Measurements from ENCODE around the gene DAPK2.
A peak's percentile ranks its signal among the peaks of the same experiment; 100 is the strongest.
"Not testable (repeated sequence)": the region's sequence is repeated elsewhere in the genome, so short reads cannot be mapped to it uniquely, and the experiment has no call there.

DAPK2 gene

DNA sequence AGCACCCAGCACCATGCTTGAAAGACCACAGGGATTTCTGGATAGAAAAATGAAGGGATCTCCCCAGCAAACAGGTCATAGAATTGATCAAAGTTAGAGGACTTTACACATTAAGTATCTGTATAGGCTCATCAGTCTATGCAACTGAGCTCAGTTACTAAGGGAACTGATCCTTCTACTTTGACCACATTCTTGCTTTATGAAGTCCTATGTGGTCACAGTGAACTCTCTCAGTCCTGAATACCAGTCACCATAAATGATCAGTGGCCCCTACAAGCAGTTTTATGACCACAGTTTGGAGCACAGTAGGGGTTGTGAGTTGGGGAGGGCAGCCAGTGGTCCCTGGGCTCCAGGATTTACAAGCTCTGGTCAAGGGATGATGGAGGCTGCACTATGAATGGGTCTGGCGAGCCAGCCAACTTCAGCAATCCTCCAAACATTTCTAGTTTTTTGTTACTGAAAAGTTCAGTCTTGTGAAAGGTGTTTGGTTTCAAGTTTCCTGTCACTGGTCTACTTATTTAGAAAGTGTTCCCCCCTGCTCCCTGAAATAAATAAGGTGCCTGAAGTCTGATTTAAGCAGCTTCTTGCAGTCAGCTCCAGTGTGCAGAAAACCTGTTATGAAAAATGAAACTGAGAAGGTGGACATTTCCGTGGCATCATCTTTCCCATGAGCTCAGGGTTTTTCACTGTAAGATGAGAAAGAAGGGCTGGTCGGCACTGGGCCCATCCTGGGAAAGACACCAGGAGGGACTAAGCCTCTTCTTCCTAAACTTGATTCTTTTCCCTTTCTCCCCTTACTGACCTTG lies 75.5 kb downstream of the DAPK2 start:
- no peak for DNase-seq

DNA sequence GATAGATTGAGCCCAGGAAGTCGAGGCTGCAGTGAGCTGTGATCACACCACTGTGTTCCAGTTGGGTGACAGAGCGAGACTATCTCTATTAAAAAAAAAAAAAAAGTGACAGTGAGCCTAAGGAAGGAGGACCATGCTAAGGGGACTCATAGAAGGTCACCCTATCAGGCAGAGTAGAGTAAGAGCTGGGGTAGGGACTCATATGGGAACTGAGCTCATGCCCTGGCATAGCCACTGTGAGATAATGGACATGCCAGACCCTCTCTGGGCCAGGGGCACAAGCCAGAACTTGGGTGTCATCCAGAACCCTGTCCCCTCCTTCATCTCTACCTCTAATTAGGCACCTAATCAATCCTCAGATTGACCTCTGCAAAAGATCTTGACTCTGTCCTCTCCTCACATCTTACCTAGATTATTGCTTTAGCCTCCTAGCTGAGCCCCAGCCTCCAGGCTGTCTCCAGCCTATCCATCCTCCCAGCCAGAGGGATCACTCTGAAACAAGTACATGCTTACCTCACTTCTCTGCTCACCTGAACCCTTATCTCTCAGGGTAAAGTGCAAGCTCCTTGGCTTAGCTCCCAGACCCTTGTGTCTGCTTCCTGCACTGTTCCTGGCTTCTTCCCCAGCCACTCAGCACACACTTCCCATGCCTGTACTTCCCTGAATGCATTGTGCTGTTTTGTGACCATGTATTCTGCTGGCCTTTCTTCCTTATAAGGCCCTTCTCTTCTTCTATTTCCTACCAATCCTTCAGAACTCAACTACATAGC lies 76.4 kb downstream of the DAPK2 start:
- DNase-seq: no peak

DNA sequence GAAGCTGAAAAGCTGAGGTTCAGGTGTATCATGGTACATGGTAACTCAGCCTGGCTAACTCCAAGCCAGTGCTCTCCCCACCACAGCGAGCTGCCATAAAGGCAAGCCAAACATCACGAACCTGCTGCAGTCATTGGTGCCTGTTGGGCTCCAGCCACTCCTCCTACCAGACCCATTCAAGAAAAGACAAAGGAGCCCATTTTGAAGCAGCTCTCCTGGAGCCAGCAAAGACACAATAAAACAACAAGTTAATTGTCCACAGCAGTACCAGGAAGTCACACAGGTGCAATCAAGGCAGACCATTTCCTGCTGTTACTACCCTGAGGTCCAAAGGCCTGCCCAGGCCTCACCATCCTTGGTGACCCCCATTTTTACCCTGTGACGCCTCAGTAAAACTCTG lies 77.6 kb downstream of the DAPK2 start:
- DNase-seq: no peak

DNA sequence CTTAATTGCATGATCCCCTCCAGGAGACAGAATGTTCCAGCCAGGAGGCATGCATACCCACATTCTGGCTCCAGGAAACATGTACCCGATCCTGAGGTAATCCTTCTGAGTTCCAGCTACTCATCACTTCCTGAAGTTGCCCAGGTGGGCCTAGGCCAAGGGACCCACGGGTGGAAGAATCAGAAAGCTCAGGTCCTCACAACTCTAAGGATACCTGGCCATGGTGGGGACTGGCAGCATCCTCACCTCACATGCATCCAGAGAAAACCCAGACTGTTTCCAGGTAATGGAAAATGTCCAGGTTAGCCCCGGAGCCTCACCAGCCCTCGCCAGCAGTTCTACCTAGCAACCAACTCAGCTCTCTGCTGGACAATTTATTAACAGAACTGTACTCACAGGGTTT lies 78.2 kb downstream of the DAPK2 start:
- no peak for DNase-seq

DNA sequence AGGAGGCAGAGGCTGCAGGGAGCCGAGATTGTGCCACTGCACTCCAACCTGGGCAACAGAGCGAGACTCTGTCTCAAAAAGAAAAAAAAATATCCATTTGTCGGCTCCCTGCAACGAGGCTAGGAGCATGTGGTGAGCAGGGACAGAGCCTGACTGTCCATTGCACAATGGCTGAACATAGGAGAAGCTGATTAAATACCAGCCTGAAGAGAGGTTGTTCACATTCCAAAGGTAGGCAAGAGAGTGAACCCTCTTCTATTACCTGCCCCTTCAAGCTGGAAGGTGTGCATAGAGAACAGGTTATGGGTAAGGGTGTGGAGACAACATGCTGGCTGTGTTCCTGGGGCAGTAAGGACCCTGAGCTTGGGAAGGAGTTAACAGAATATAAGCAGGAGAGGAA lies 78.7 kb downstream of the DAPK2 start:
- no peak for DNase-seq

DNA sequence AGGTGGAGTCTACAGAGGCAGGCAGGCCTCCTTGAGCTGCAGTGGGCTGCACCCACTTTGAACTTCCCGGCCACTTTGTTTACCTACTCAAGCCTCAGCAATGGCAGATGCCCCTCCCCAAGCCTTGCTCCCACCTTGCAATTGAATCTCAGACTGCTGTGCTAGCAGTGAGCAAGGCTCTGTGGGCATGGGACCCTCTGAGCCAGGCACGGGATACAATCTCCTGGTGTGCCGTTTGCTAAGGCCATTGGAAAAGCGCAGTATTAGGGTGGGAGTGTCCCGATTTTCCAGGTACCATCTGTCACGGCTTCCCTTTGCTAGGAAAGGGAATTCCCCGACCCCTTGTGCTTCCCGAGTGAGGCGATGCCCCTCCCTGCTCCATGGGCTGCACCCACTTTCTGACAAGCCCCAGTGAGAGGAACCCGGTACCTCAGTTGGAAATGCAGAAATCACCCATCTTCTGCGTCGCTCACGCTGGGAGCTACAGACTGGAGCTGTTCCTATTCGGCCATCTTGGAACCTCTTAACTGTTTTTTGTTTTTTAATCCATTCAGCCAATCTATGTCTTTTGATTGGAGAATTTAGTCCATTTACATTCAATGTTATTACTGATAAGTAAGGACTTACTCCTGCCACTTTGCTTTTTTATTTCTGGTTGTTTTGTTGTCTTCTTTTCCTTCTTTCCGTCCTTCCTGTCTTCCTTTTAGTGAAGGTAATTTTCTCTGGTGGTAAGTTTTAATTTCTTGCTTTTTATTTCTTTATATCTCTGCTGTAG lies 83.2 kb downstream of the DAPK2 start:
- not testable (repeated sequence) for DNase-seq

DNA sequence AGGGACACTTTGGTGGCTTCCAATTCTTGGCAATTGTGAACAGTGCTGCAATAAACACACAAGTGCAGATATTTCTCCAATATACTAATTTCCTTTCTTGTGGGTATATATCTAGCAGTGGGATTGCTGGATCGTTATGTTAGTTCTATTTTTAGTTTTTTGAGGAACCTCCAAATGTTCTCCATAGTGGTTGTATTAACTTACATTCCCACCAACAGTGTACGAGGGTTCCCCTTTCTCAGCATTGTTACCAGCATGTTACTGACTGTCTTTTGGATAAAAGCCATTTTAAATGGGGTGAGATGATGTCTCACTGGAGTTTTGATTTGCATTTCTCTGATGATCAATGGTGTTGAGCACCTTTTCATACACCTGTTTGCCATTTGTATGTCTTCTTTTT lies 92.8 kb downstream of the DAPK2 start:
- no peak for DNase-seq

DNA sequence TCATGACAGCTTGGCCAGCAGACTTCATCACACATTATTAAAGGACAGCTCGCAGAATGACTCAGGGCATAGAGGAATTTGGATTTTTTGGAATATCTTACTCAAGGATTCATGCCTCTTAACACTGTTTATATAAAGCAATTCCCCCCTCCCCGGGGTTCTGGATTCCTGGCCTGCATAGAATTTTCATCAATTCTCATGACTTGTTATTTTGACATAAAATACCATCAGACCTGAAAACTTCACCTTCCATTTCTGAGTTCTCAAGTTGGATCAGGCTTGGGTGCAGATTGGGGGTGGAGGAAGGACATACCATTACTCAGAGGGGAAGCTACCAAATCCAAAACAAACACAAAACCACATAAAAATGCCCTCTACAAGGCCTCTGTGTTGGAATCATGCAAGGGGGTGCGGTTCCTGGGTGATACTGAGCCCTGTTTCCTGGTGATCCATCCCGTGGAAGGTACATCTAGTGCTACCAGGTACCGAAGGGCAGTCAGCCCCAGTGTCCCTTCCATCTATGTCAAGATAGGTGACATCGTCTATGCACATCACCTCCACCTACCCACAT lies 95.3 kb downstream of the DAPK2 start:
- no peak for DNase-seq

DNA sequence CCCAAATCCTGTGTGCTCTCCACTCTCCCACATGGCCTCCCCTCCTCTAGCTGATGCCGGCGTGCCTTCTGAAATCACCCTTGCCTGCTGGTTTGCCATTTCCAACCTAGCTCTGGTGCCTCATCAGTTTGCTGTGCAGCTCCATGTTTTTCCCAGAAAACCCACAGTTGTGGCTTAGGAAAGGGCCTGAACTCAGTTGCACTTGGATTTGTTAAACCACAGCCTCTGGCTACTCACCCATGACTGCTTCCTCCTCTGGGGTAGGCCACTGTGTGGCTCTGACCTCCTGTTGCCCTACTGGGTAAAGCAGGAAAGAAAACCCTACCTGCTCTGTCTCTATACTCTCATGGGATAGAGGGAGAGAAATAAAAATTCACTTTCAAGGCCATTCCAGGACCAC lies 97.3 kb downstream of the DAPK2 start:
- no peak for DNase-seq

DNA sequence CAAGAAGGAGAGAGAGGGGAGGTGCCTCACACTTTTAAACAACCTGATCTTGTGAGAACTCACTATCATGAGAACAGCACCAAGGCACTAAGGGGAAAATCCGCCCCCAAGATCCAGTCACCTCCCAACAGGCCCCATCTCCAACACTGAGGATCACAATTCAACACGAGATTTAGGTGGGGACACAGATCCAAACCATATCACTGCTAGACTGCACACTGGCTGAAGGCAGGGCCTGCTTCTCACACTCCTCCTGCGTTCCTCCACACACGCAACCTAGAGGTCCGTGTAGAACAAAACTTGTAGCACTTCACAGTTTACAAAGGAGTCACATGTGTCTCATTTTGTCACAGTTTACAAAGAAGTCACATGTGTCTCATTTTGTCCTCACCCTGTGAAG lies 97.8 kb downstream of the DAPK2 start:
- DNase-seq: no peak

DNA sequence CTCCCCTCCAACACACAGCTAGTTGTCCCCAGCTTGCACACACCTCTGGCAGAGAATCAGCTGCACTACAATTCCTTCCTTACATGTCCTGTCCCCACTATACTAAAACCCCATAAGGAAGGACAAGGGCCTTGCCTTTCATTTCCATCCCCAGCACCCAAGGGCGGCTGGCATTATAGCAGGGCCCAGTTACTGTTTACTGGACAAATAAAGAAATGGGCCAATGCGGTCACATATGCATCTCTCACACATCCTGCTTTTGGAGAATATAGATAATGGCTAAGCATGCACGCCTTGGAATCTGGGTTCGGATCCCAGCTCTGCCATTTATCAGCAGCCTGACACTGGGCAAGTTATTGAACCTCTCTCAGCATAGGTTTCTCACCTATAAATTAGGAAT lies 99.1 kb downstream of the DAPK2 start:
- no peak for DNase-seq

DNA sequence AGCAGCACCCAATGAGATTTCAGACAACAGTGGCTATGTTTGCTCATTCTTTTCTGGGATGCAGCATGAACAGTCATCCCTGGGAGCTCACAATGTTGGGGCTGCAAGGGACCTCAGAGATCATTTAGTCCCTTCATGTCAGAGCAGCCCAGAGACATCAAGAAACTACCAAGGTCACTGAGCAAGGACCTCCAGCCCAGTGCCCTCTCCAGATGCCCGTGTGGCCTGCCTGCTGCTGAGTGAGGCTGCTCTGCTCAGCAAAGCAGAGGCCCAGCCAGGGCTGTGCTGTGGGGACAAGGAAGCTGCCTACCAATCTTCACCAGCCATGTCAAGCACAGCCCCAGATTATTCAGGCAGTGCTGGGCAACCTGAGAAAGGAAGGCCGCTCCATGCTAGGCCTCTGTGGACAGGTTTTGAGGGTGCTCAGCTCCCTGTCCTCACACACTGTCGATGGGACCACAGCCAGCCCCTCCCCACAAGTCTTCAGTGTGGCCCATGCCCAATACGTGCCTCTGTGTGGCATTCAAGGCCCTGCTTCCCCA lies 99.7 kb downstream of the DAPK2 start:
- DNase-seq: no peak

DNA sequence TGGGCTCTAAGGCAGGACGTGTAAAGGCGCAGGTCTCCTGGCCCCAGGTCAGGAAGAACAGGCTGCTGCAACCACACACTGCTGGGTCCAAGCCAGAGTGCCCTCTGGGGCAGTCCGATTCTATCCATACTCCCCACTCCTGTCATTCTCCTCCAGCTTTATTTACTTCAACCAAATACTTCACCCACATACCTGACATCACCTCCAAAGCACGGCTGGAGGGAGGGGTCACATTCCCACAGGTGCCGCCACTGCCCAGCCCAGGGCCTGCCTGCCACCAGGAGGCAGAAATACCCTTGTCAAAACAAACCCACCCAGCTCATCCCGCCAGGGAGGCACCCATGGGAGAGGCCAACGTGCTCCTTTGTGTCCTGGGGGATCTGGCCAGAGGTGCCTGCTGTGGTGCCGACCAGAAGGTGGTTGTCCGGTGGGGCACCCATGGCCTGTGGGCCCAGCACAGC lies 100.4 kb downstream of the DAPK2 start:
- DNase-seq: no peak

DNA sequence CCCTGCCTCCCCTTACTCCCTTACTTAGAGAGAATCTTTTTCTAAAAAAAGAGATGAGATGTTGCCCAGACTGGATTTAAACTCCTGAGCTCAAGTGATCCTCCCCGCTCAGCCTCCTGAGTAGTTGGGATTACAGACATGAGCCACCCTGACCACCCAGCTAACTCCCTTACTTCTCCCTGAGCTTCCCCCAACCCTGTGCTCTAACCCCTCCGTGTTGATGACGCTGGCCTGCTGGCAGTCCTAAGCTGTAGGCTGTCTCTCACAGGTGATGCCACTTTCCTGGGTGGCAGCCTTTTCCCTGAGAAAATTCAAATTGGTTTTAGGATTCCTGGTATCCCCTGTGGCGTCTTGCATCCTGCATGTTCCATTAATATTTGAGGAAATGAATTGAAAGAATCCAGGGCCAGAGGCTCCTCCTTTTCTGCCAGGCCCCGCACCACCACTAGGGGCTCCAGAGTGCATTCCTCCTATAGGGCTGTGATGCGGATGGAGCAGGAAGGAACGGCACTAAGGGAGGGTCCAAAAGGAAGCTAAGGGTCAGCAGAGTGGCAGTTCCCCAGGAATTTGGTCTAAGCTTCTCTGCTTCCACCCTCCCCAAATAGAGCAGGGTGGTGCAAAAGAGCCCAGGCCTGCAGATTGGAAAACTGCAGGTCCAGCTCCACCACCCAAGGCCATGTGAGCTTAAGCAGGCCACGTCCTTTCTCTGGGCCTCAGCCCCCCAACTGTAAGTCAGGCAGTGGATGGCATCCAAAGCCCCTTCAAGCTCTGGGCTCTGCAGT lies 101.1 kb downstream of the DAPK2 start:
- DNase-seq: peak; percentile 73

DNA sequence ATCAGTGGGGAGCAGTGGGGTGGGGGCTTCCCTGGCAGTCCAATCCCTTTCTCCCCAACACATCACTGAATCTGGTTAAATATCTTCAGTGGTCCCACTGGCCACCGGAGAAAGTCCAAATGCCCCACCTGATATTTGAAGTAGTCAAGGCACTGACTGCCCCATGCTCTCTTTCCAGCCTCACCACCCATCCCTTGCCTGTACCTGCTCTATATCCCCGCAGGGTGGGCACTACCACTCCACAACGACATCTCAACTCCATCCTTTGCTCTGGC lies 101.7 kb downstream of the DAPK2 start:
- no peak for DNase-seq

DNA sequence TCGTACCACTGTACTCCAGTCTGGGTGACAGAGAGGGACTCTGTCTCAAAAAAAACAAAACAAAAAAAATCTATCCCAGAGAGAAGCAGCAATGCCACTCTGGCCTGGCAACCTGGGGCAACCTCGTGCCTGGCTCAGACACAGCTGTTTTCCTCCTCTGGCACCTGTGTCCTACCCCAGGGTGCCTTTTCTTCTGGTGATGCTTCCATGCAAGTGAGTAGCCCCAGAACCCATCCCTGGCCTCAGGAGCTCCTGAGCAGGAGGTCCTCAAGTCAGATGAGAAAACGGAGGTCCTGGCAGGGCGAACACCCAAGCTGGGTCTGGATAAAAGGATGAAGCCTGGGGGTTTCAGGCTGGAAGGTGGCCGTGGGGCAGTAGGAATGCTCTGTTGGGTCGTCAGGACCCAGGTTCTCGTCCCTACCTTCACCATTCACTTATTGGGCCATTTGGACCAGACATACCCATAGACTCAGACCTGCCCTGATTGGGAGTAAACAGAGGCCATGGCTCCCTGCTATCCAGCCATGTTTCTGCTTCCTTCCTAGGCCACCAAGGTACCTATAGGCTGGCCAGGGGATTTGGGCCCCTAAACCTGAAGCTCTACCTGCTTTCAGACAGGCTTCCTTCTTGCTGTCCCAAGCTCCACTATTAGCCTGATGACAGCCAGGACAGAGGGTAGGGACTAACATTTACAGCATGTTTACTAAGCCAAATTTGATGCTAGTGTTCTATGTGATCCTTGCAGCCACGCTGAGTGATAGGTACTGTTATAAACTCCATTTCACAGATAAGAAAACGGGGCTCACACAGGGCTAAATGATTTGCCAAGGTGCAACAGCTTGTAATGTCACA lies 102.2 kb downstream of the DAPK2 start:
- DNase-seq: no peak

DNA sequence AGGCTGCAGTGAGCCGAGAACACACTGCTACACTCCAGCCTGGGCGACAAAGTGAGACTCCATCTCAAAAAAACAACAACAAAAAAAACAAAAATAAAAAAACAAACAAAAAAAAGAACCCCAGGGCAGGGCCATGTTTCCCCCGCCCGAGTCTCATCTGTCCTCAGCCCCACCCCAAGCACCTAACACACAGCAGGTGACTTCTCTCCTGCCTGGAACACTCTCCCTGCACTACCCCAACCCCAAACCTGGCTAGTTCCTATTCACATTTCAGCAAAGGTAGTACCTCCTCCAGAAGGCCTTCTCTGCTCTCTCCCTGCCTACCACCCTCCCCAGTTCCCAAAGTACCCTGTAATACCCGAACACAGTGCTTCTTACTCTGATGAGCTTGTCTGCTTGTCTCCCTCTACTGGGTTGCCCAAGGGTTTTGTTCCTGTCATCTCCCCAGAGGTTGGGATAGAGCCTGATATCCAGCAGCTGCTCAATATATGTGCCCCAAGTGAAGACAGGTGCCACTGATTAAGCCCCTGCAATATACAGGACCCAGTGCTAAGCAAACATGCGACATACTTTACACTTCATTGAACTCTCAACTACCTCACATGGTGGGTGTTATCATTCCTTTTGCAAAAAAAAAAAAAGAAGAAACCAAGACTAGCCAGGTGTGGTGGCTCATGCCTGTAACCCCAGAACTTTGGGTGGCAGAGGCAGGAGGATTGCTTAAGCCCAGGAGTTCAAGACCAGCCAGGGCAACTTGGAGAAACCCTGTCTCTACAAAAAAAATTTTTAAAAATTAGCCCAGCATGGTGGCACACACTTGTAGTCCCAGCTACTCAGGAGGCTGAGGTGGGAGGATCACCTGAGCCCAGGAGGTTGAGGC lies 103.6 kb downstream of the DAPK2 start:
- DNase-seq: no peak

DNA sequence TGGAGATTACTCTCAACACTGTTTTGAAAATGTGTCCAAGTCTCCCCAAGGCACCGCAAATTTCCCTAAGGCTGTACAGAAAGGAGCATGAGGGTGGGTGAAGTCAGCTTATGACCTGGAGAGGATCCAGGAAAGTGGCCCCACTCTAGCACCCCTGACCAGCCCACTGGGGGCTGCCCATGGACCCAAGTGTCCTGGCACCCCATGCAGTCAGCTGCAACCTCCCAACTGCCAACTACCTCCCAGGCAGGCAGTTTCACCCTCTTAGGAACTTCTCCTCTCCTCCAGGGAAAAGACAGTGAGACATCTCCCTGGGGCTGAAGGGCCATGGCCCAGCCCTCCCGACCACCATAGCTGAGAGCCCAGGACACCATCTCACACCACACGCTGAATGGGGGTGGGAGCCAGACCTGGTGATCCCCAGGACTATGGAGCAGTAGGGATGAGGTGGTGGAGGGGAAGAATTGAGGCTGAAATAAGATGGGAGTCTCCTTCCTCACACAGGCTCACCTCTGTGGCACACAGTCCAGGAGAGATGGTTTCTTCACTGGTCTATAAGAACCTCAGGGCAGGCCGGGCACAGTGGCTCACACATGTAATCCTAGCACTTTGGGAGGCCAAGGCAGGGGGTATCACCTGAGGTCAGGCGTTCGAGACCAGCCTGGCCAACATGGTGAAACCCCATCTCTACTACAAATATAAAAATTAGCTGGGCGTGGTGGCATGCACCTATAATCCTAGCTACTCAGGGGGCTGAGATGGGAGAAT lies 104.4 kb downstream of the DAPK2 start:
- no peak for DNase-seq

DNA sequence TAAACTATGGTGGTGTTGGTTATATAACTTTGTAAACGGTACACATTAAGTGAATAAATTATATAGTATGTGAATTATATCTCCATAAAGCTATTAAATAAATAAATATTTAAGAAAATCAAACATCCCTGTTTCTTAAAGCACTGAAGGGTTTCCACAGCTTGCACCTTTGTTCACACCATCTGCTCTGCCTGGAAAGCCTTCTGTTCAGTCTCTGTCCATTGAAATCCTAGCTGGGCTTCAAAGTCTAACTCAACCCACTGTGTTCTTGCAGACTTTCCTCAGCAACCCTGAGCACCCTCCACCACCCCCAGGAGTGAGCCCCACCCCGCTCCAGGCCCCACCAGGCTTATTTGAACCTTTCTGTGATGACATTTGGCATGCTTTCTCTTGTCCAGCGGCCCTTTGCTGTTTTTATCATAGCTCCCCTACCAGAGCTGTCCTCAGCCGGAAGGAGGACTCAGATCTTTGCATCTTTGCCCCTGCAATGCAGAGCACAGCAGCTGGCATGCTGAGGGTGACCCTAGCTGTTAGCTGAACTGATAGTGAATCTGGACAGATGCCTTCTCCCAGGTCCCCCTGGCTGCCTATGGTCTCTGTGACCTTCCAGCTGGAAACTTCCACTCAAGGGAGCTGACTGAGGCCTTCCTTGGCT lies 105.2 kb downstream of the DAPK2 start:
- no peak for DNase-seq

Measured in stimulated activated CD4-positive, alpha-beta T cell treated with anti-CD3 and anti-CD28 coated beads, Interleukin-4, amount 100 ng/mL, for 1 hour (primary cell).